Hepatocyte (in vitro differentiated cells): ENCODE results near the gene PHF2. TPM values are rescaled to one million over a fixed set of nuclear protein-coding genes. Genes with fewer than 3 reads are reported as not detected.

Experiments used
- DNase-seq: peaks from one replicate; pipeline ENCODE4 v3.0.0-alpha.2; 2016; ENCODE audit warnings: low spot score
- H2AFZ ChIP-seq: fragments of 200-600 bp; sonication (generic); 2 replicates; pipeline ENCODE4 v1.6.0; 2016; ENCODE audit warnings: antibody characterized with exemption, mild to moderate bottlenecking
- H3K27ac ChIP-seq: fragments of 200-600 bp; sonication (generic); 2 replicates; pipeline ENCODE4 v1.5.1; 2016; ENCODE audit warnings: mild to moderate bottlenecking
- H3K27me3 ChIP-seq: fragments of 200-600 bp; sonication (generic); 2 replicates; pipeline ENCODE4 v1.6.1; 2016
- H3K36me3 ChIP-seq: fragments of 200-600 bp; sonication (generic); replicated peaks from 2 replicates; pipeline ENCODE4 v1.5.1; 2016; ENCODE audit warnings: low read depth; ENCODE audit not compliant: insufficient read depth
- H3K4me1 ChIP-seq: fragments of 200-600 bp; sonication (generic); 2 replicates; pipeline ENCODE4 v1.5.1; 2016; ENCODE audit warnings: mild to moderate bottlenecking, moderate library complexity; ENCODE audit not compliant: insufficient read depth
- H3K4me2 ChIP-seq: fragments of 200-600 bp; sonication (generic); 2 replicates; pipeline ENCODE4 v1.6.0; 2016
- H3K4me3 ChIP-seq: fragments of 200-600 bp; sonication (generic); 2 replicates; pipeline ENCODE4 v1.5.1; 2016; ENCODE audit warnings: mild to moderate bottlenecking
- H3K79me2 ChIP-seq: fragments of 200-600 bp; sonication (generic); 2 replicates; pipeline ENCODE4 v1.6.0; 2017; ENCODE audit warnings: mild to moderate bottlenecking
- H3K9me2 ChIP-seq: fragments of 200-600 bp; sonication (generic); replicated peaks from 2 replicates; pipeline ENCODE4 v1.6.0; 2017; ENCODE audit warnings: mild to moderate bottlenecking; ENCODE audit not compliant: insufficient read depth
- H3K9me3 ChIP-seq: fragments of 200-600 bp; sonication (generic); 2 replicates; pipeline ENCODE4 v1.5.1; 2016; ENCODE audit warnings: low read depth, mild to moderate bottlenecking
- H4K20me1 ChIP-seq: fragments of 200-600 bp; sonication (generic); 2 replicates; pipeline ENCODE4 v1.6.0; 2016; ENCODE audit warnings: mild to moderate bottlenecking; ENCODE audit not compliant: insufficient read depth, poor library complexity, severe bottlenecking
- EZH2 ChIP-seq: fragments of 200-600 bp; sonication (generic); IDR thresholded peaks from 2 replicates; pipeline ENCODE4 v1.6.1; 2016; ENCODE audit warnings: antibody characterized with exemption, mild to moderate bottlenecking, borderline replicate concordance
- EZH2phosphoT487 ChIP-seq: fragments of 200-600 bp; sonication (generic); IDR thresholded peaks from one replicate; pipeline ENCODE4 v1.6.1; 2018; ENCODE audit warnings: antibody characterized with exemption, mild to moderate bottlenecking, low read depth, moderate library complexity; ENCODE audit not compliant: unreplicated experiment, severe bottlenecking
- WGBS: methylation state at CpG from one replicate; pipeline ENCODE4 v1.1.6; 2016; ENCODE audit warnings: low lambda C conversion rate; ENCODE audit errors: missing lambda C conversion rate; 5-methylcytosine and 5-hydroxymethylcytosine counted together
- polyA plus RNA-seq: library from polyadenylated mRNA; unstranded; fragments of >200 nt; fragmentation: Nextera tagmentation; extraction: Ambion mirVana; gene quantifications from 2 replicates; pipeline ENCODE4 v1.2.1, GENCODE V29; 2016
- total RNA-seq: library from RNA; depleted of rRNA; stranded (reverse); fragments of >200 nt; gene quantifications from 2 replicates; pipeline ENCODE4 v1.2.3, GENCODE V29; 2014
- TF ChIP-seq, protein P1 (sequence below): fragments of 200-600 bp; sonication (generic); IDR thresholded peaks from 2 replicates; pipeline ENCODE4 v1.5.1; 2016; ENCODE audit warnings: antibody characterized with exemption, mild to moderate bottlenecking; ENCODE audit not compliant: poor library complexity

PHF2 gene
- total and polyA plus RNA-seq, 2 experiments from 2014 or later = 10.5 to 19.8 TPM

DNA sequence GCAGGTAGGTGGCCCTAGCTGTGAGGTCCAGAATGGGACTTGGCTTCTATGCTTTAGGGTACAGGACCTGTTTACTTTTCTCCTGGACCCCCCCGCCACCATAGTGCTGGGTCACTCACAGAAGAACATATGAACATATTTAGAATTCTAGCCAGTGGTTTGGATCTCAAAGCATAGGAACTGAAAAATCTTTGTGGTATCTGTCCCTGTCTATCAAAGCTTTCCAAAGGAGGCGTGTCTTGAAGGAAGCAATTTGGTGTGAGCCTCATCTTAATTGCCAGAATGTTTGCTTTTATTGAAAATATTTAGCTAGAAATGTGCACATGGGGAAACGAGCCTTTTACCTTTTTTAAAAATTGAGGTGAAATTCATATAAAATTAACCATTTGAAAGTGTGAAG is 6.2 kb downstream of the PHF2 start:
- no peak overlapping the region for H2AFZ ChIP-seq
- peaks cover 62% of the 10 kb centered on the region for H4K20me1 ChIP-seq
- peaks cover 43% of the 10 kb centered on the region for H3K4me1 ChIP-seq
- H3K27me3 ChIP-seq = no peaks in the 10 kb centered on the region
- no peaks in the 10 kb centered on the region for H3K9me2 ChIP-seq
- H3K9me3 ChIP-seq = no peaks in the 10 kb centered on the region
- TF ChIP-seq EZH2 (no peak), EZH2phosphoT487 (no peak)
- TF ChIP-seq, protein P1, sequence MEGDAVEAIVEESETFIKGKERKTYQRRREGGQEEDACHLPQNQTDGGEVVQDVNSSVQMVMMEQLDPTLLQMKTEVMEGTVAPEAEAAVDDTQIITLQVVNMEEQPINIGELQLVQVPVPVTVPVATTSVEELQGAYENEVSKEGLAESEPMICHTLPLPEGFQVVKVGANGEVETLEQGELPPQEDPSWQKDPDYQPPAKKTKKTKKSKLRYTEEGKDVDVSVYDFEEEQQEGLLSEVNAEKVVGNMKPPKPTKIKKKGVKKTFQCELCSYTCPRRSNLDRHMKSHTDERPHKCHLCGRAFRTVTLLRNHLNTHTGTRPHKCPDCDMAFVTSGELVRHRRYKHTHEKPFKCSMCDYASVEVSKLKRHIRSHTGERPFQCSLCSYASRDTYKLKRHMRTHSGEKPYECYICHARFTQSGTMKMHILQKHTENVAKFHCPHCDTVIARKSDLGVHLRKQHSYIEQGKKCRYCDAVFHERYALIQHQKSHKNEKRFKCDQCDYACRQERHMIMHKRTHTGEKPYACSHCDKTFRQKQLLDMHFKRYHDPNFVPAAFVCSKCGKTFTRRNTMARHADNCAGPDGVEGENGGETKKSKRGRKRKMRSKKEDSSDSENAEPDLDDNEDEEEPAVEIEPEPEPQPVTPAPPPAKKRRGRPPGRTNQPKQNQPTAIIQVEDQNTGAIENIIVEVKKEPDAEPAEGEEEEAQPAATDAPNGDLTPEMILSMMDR = no peak
- peak overlapping the region; percentile 85 for H3K27ac ChIP-seq
- H3K79me2 ChIP-seq = peaks cover 95% of the 10 kb centered on the region
- H3K36me3 ChIP-seq = no peaks in the 10 kb centered on the region
- 88% methylated on average over 3 of the region's 3 CpGs for WGBS
- H3K4me2 ChIP-seq = peak overlapping the region; percentile 26
- DNase-seq = no peak
- H3K4me3 ChIP-seq = no peak overlapping the region

DNA sequence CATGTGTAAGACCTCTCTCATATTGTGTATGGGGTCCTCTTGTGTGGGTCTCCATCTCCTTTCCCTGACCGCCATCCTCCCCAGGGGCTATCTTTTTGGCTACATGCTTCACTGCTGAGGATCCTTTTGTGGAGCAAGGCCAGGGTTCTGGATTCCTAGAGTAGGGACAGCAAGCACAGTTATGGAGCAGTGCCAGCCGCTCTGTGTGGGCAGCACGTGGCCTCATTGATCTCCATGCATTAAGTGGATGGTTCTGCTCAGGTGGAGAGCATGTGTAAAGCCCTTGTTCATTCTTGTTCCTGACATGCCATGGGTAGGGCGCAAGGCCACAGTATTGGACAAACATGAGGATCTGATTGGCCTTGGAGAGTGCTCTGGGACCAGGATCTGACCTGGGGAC is 8.9 kb downstream of the PHF2 start:
- Histone ChIP-seq H3K4me1 (peaks cover 40% of the 10 kb centered on the region), H4K20me1 (peaks cover 60% of the 10 kb centered on the region), H3K27ac (no peak overlapping the region), H2AFZ (no peak overlapping the region), H3K79me2 (peaks cover 91% of the 10 kb centered on the region), H3K9me2 (no peaks in the 10 kb centered on the region), H3K4me2 (no peak overlapping the region), H3K27me3 (no peaks in the 10 kb centered on the region), H3K4me3 (no peak overlapping the region), H3K9me3 (no peaks in the 10 kb centered on the region), H3K36me3 (no peaks in the 10 kb centered on the region)
- TF ChIP-seq EZH2 = no peak
- 98% methylated on average over 4 of the region's 4 CpGs for WGBS
- no peak for DNase-seq

DNA sequence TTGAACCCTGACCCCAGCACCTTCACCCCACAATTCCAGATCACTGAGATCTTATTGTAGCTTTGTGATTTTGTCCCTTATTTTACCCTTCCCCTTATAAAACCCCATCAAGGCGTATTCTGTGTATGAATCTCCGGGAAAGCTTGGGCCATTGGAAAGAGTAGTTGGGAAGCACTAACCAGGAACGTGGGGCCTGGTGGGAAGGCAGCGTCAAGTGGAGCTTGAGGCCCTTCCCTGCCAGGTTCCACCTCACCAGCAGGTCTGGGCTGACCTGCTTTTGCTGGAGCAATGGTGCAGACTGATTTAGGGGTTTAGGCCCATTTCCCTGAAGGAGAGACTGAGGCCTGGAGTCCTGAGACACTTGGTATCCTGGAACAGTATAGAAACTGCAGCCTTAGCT is 9.3 kb downstream of the PHF2 start:
- 100% methylated on average over 4 of the region's 4 CpGs for WGBS
- no peaks in the 10 kb centered on the region for H3K36me3 ChIP-seq
- no peak overlapping the region for H2AFZ ChIP-seq
- no peak for TF ChIP-seq EZH2phosphoT487
- TF ChIP-seq, protein P1 = no peak
- TF ChIP-seq EZH2 = no peak
- no peak overlapping the region for H3K4me2 ChIP-seq
- H4K20me1 ChIP-seq = peaks cover 62% of the 10 kb centered on the region
- no peaks in the 10 kb centered on the region for H3K27me3 ChIP-seq
- H3K9me2 ChIP-seq = no peaks in the 10 kb centered on the region
- no peak for DNase-seq
- peaks cover 35% of the 10 kb centered on the region for H3K4me1 ChIP-seq
- no peak overlapping the region for H3K27ac ChIP-seq
- no peaks in the 10 kb centered on the region for H3K9me3 ChIP-seq
- H3K79me2 ChIP-seq = peaks cover 91% of the 10 kb centered on the region
- H3K4me3 ChIP-seq = no peak overlapping the region

DNA sequence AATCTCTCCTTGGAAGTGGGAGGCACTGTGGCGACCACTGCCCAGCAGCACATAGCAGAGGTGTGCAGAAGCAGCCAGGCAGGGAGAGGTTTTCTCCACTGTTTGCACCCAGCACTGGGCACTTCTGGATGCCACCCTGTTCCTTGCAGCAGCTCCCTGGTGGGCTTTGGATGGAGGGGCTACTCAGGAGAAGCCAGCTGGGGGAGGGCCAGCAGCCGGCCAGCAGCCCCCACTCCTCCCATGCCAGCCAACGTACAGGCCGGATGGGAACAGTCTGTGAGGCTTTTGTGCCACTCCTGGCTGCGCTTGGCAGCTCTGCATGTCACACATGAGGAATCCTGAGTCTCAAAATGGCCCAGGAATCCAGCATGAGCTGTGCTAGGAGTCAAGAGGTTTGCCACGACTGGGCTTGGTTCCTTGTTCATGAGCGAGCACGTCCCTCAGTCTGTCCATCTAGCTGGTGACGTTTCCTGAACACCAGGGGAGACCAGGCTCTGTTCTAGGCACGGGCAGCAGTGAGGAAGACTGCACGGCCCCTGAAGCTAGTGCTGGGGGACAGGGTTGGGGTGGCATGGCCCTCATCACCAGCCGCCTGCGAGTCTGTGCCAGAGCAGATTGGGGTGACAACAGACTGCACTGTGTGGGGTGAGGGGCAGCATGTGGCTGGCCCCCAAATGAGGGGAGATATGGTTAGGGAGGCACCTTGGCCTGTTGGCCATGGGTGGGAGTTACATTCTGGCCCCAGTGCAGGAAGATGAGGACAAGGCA is 10.1 kb downstream of the PHF2 start:
- no peak overlapping the region for H2AFZ ChIP-seq
- DNase-seq = no peak
- H3K4me3 ChIP-seq = no peak overlapping the region
- no peaks in the 10 kb centered on the region for H3K9me2 ChIP-seq
- 97% methylated on average over 13 of the region's 13 CpGs for WGBS
- peaks cover 27% of the 10 kb centered on the region for H3K4me1 ChIP-seq
- TF ChIP-seq EZH2phosphoT487 (no peak), EZH2 (no peak)
- TF ChIP-seq, protein P1 = no peak
- H3K36me3 ChIP-seq = no peaks in the 10 kb centered on the region
- H3K27me3 ChIP-seq = no peaks in the 10 kb centered on the region
- peaks cover 91% of the 10 kb centered on the region for H3K79me2 ChIP-seq
- H3K27ac ChIP-seq = no peak overlapping the region
- H4K20me1 ChIP-seq = peaks cover 64% of the 10 kb centered on the region
- no peaks in the 10 kb centered on the region for H3K9me3 ChIP-seq
- H3K4me2 ChIP-seq = no peak overlapping the region
